HFF-Myc (cell line): ENCODE results near the gene TSPAN31.

ENCODE experiments used
- DNase-seq: peaks from one replicate; pipeline ENCODE4 v3.0.0-alpha.2; 2011; ENCODE audit warnings: low read depth; ENCODE audit errors: extremely low read depth
- H3K4me3 ChIP-seq: replicated peaks from 2 replicates; pipeline ENCODE4 v1.5.1; 2011; ENCODE audit warnings: low read depth, mild to moderate bottlenecking, control low read depth, low read length
- CTCF ChIP-seq: IDR thresholded peaks from 2 replicates; pipeline ENCODE4 v1.5.1; 2012; ENCODE audit warnings: mild to moderate bottlenecking, low read depth, low read length, control low read depth; ENCODE audit errors: missing control alignments

Gene TSPAN31

GRCh38 chr12:57744777-57745484 is at the start of gene TSPAN31:
Gene TSPAN31, plus strand, starts transcription at chr12:57745039. Its CDS starts 116 bp downstream, at chr12:57745155.
- H3K4me3 ChIP-seq, result peak within 1 kb of the TSS; percentile 59
- DNase-seq, result peak; percentile 94
- TF ChIP-seq CTCF, result no peak

- DNase-seq, result no peak
- TF ChIP-seq CTCF, result no peak
Measured at GRCh38 chr12:57695770-57696432, 48.9 kb upstream of the TSPAN31 start.

DNA sequence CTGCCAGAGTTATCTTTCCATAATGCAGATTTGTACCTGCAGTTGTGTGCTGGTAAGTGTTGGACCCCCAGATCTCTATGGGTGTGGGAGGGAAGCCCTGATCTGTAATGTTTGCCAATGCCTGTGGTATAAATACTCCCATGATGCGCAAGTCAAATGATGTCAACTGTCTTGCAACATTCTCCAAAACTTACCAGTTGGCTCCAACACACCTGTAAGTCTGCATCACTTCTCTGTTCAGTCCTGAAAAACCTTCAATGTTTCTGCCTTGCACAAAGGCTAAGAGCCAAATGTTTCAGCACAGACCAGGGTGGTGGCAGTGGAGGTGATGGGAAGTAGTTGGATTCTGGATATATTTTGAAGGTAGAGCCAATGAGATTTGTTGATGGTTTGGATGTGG is 47.8 kb upstream of the TSPAN31 start:
- TF ChIP-seq CTCF, result no peak
- no peak overlapping the region for H3K4me3 ChIP-seq
- no peak for DNase-seq

More at GRCh38 chr12:57695770-57696432, 48.9 kb upstream of the TSPAN31 start:
- no peak overlapping the region for H3K4me3 ChIP-seq

DNA sequence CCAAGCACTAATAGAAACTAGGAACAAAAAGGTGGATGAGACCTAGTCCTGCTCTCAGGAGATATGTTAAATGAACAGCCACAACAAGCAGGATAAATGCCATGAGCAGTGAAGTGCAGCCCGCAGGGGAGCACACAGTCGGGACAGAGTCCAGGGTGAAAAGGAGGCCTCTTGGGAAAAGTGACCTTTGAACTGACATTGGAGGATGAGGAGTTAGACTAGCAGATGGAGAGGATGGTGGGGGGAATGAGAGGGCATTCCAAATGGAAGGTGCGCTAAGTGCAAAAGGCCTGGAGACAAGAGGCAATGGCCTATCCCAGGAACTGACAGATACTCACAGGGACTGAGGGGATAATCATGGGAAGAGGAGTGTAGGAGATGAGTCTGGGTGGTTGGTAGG is 46.4 kb upstream of the TSPAN31 start:
- no peak overlapping the region for H3K4me3 ChIP-seq
- no peak for TF ChIP-seq CTCF
- no peak for DNase-seq

DNA sequence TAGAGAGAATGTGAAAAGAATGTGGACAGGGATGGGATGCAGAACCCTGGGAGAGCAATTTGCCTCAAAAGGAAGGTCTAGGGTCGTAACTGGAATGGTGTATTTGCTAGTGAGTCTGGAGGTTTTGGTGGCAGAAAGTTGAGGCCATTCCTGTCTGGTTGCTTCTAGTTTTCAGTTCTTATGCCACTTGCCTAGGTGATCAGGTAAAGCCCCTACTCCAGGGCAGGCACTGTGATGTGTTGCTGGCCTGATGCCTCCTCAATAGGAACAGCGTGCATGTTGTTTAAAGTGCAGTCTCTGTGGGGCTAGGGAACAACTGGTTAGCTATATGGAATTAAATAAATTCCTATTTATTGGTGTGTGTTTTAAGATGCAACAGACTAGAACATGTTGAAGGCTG is 44.5 kb upstream of the TSPAN31 start:
- TF ChIP-seq CTCF, result no peak
- H3K4me3 ChIP-seq, result no peak overlapping the region
- no peak for DNase-seq

- no peak overlapping the region for H3K4me3 ChIP-seq
- TF ChIP-seq CTCF, result no peak
- DNase-seq, result no peak
Measured at GRCh38 chr12:57707250-57707649, 37.6 kb upstream of the TSPAN31 start.

DNA sequence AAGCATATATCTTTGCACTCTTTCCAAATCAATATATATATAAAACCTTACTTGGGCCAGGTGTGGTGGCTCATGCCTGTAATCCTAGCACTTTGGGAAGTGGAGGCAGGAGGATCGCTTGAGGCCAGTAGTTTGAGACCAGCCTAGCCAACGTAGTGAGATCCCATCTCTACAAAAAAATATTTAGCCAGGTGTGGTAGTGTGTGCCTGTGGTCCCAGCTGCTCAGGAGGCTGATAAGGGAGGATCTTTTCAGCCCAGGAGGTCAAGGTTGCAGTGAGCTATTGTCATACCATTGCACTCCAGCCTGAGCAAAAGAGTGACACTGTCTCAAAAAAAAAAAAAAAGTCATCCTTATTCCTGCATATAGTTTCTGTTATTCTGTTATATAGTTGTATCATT is 36.5 kb upstream of the TSPAN31 start:
- no peak overlapping the region for H3K4me3 ChIP-seq
- no peak for DNase-seq
- TF ChIP-seq CTCF, result no peak
